Measurements from ENCODE around the gene LDB3. TPM values are rescaled to one million over a fixed set of nuclear protein-coding genes. Genes with fewer than 3 reads are reported as not detected.

The LDB3 gene
- total and polyA plus RNA-seq, 2 of the 4 experiments (the other 2 are of a cell fraction): 0.36 to 2.6 TPM

GRCh38 chr10:86718556-86718955, 50.2 kb downstream of the LDB3 start:
- H2BK5ac ChIP-seq (ENCODE audit: low read depth, low read length, poor library complexity, severe bottlenecking): no peak overlapping the region
- ChIA-PET CTCF (no interaction called here), POLR2A (ENCODE audit: unreplicated experiment) (no interaction called here)
- H3K4me2 ChIP-seq (ENCODE audit: low read depth, low read length): no peak overlapping the region
- no peak overlapping the region for H3K27ac ChIP-seq (ENCODE audit: insufficient read depth, low read length)
- no peak overlapping the region for H4K8ac ChIP-seq (ENCODE audit: low read depth in 2 of 2, low read length in 2 of 2)
- no peaks in the 10 kb centered on the region for H3K79me1 ChIP-seq (ENCODE audit: low read depth in 1 of 2, low read length in 2 of 2)
- H2AK9ac ChIP-seq (replicated peaks; ENCODE audit: low read depth, low read length, poor library complexity): peak overlapping the region; percentile 62
- TF ChIP-seq MAFK (IDR thresholded peaks at IDR 0.05; ENCODE audit: low read depth, low read length): no peak
- no peak for TF ChIP-seq CTCF (conservative IDR thresholded peaks at IDR 0.05; ENCODE audit: low read depth, low read length)
- TF ChIP-seq RFX5 (IDR thresholded peaks at IDR 0.05; ENCODE audit: low read depth, low read length): no peak
- TF ChIP-seq NFE2L2 (IDR thresholded peaks at IDR 0.05; ENCODE audit: low read depth, low read length): no peak
- no peak for TF ChIP-seq CHD1 (IDR thresholded peaks at IDR 0.05; ENCODE audit: low read depth, low read length)
- TF ChIP-seq RAD21 (IDR thresholded peaks at IDR 0.05; ENCODE audit: low read length): no peak
- no peak for TF ChIP-seq SMC3 (IDR thresholded peaks at IDR 0.05; ENCODE audit: low read depth, low read length)
- TF ChIP-seq POLR2A (IDR thresholded peaks at IDR 0.05; ENCODE audit: low read depth, low read length): no peak
- TF ChIP-seq USF2 (IDR thresholded peaks at IDR 0.05; ENCODE audit: low read depth, low read length): no peak
- in situ Hi-C loops (cut with MboI; ENCODE audit: low sequenced_read_pairs): no loop called here
- H2BK120ac ChIP-seq (ENCODE audit: low read depth, low read length): no peak overlapping the region
- no peak overlapping the region for H2AFZ ChIP-seq (replicated peaks; ENCODE audit: low read length, poor library complexity)
- H2BK20ac ChIP-seq (ENCODE audit: low read depth, low read length): no peak overlapping the region
- H2AK5ac ChIP-seq (ENCODE audit: low read depth, low read length): no peak overlapping the region
- H3K9me1 ChIP-seq (ENCODE audit: insufficient read depth, low read length): no peaks in the 10 kb centered on the region
- WGBS, 2 experiments (ENCODE audit: extremely low coverage in 2 of 2, insufficient read length in 1 of 2): 100% methylated on average over 1 of the region's 8 CpGs; no CpG with 5 or more reads in 1 of the 2 experiments
- no peak overlapping the region for H2BK15ac ChIP-seq (ENCODE audit: low read depth, low read length)
- ATAC-seq (ENCODE audit: low read depth) (no peak), DNase-seq (no peak)
- H3K18ac ChIP-seq (ENCODE audit: low read depth, low read length): no peak overlapping the region
- no peak overlapping the region for H3K4me3 ChIP-seq (ENCODE audit: insufficient read depth, low read depth, low read length)
- H3K23ac ChIP-seq (ENCODE audit: low read depth, low read length): no peak overlapping the region
- H3K56ac ChIP-seq (ENCODE audit: extremely low read depth, insufficient read depth, low read length): no peak overlapping the region
- no peak overlapping the region for H4K5ac ChIP-seq (ENCODE audit: low read depth, low read length)
- peaks cover 4% of the 10 kb centered on the region; the same call in 1 of the 2 replicates for H3K27me3 ChIP-seq (ENCODE audit: control insufficient read depth, insufficient read depth, low read length)
- dilution Hi-C loops (cut with HindIII; ENCODE audit: low sequenced_read_pairs, unreplicated experiment): no loop called here
- no peak overlapping the region for H4K91ac ChIP-seq (ENCODE audit: insufficient read depth, low read depth, low read length)
- H3K9ac ChIP-seq (ENCODE audit: low read depth, low read length): no peak overlapping the region
- H3K36me3 ChIP-seq (ENCODE audit: control insufficient read depth, insufficient read depth, low read length): no peaks in the 10 kb centered on the region
- H3K14ac ChIP-seq (replicated peaks; ENCODE audit: low read depth, low read length): no peak overlapping the region
- H3K4me1 ChIP-seq (ENCODE audit: control insufficient read depth, insufficient read depth, low read length): no peaks in the 10 kb centered on the region
- H4K20me1 ChIP-seq (ENCODE audit: insufficient read depth, low read length): no peaks in the 10 kb centered on the region
- no peak overlapping the region for H3K4ac ChIP-seq (ENCODE audit: low read depth, low read length)
- no peaks in the 10 kb centered on the region for H3K9me3 ChIP-seq (ENCODE audit: control insufficient read depth, insufficient read depth, low read length)
- no TSS peak for BruUV-seq (replicated peaks)
- intact Hi-C loops (cut with micrococcal nuclease): no loop called here

All from IMR-90 (cell line).